ENCODE results near the gene PKMYT1.

Gene PKMYT1

GRCh38 chr16:2966808-2967191 lies 13.4 kb downstream of the PKMYT1 start:
- Mint-ChIP-seq H3K4me1 (ENCODE audit: low read depth) (peaks cover 28% of the 10 kb centered on the region), H3K27ac (no peak overlapping the region), H3K27me3 (peaks cover 6% of the 10 kb centered on the region), H3K36me3 (no peaks in the 10 kb centered on the region), H3K4me3 (no peak overlapping the region), H3K9me3 (ENCODE audit: low read depth) (no peaks in the 10 kb centered on the region)

- Mint-ChIP-seq H3K27ac (no peak overlapping the region), H3K4me1 (ENCODE audit: low read depth) (peaks cover 30% of the 10 kb centered on the region), H3K9me3 (ENCODE audit: low read depth) (no peaks in the 10 kb centered on the region), H3K27me3 (peaks cover 6% of the 10 kb centered on the region), H3K36me3 (no peaks in the 10 kb centered on the region), H3K4me3 (no peak overlapping the region)
Measured at GRCh38 chr16:2966043-2966807, 14.0 kb downstream of the PKMYT1 start.

DNA sequence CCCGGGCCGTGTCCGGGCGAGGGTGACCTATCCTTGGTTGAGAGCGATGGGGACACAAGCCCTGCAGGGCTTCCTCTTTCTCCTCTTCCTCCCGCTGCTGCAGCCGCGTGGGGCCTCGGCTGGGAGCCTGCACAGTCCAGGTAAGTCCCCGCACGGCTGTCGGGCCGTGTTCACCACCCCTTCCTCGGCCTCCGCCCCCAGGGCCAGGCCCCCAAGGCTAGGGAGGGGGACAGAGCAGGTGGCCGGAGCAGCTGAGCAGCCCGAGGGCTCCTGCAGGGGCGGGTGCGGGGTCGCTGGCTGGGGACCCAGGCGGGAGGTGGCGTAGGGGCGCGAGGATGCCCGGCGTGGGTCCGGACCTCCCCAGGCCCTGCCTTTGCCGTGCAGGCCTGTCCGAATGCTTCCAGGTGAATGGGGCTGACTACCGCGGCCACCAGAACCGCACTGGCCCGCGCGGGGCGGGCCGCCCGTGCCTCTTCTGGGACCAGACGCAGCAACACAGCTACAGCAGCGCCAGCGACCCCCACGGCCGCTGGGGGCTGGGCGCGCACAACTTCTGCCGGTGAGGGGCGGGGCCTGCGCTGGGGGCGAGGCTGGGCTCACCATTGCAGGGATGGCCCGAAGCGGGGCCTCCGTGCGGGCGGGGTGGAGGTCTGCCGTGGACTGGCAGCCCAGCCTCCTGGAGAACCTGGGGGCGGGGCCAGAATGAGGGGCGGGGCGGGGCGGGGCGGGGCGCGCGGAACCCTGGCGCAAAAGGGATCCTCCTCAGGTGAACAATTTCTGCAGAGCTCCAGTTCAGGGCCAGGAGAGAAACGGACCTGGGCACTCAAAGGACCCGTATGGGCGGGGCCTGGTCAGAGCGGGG lies 15.5 kb downstream of the PKMYT1 start:
- Mint-ChIP-seq H3K27me3 (peaks cover 5% of the 10 kb centered on the region), H3K36me3 (no peaks in the 10 kb centered on the region), H3K4me3 (peak overlapping the region; percentile 85), H3K4me1 (ENCODE audit: low read depth) (peaks cover 26% of the 10 kb centered on the region), H3K9me3 (ENCODE audit: low read depth) (no peaks in the 10 kb centered on the region), H3K27ac (no peak overlapping the region)

DNA sequence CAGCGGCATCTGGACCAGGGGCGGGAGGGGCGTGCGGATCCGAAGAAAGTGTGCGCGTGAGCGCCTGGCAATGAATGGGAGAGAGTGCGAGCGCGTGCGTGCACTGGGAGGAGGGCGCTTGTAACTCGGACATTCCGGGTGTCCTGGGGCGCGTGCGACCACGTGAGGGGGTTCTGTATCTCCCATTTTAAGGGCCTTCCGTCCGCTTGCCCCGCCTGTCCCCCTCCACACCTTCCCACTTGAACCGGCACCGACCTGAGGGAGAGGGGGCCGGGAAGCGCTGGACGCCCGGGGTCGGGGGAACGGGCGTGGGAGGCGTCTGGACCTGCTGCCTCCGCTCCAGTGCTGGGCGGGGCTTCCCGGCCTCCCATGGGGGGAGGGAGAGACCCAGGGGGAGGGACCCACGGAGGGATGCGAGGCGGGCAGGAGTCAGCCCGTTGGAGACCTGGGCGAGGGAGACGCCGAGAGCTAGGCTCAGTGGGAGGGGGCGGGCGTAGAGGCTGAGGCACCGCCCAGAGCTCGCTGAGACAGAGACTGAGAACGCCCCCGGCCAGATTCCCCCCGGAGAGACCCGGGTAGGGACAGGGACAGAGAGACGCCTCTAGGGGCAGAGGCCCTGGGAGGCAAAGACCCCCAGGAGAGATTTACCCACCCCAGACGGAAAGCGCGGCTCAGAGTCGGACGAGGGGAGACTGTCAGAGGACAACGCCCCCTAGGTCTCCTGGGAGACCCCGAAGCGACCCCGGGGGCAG lies 16.3 kb downstream of the PKMYT1 start, which contains the start of gene KREMEN2:
KREMEN2 (plus strand) TSS at position 553 of the 752 bp plus-strand sequence. CDS start 246 bp downstream, outside the sequence.
- H3K36me3 Mint-ChIP-seq = no peaks in the 10 kb centered on the region
- H3K27me3 Mint-ChIP-seq = peaks cover 5% of the 10 kb centered on the region
- H3K4me3 Mint-ChIP-seq = peak within 1 kb of the TSS; percentile 85
- H3K27ac Mint-ChIP-seq = no peak within 1 kb of the TSS
- H3K9me3 Mint-ChIP-seq (ENCODE audit: low read depth) = no peaks in the 10 kb centered on the region
- peaks cover 26% of the 10 kb centered on the region for H3K4me1 Mint-ChIP-seq (ENCODE audit: low read depth)

DNA sequence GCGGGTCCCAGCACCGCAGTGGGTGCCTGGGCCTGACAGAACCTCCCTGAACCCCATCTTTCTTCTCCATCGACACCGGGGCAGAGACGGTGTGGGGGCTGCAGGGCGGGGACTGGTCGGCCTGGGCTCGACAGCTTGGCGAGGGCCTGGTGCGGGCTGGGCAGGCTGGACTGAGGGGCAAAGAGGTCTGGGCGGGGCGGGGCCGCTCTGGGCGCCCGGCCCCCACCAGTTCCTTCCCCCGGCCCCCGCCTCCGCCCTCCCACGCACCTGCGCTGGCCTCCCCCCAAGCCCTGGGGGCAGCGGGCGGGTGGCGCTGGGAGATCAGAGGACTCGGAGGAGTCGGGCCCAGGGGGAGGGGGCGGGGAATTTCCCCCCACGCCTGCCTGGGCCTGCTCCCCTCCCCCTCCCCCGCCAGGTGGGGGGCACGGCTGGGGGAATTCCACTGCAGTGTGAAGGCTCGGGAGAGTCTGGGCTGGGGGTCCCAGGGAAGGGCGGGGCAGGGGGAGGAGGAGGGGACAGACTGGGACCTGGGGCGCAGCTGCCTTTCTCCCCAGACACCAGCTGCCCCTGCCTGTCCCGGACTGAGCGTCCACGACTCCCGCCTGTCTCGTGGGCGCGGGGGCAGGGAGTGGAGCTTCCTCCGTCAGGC lies 17.0 kb downstream of the PKMYT1 start:
- Mint-ChIP-seq H3K27me3 (peaks cover 2% of the 10 kb centered on the region), H3K4me3 (peak overlapping the region; percentile 65), H3K9me3 (ENCODE audit: low read depth) (no peaks in the 10 kb centered on the region), H3K36me3 (no peaks in the 10 kb centered on the region), H3K27ac (no peak overlapping the region), H3K4me1 (ENCODE audit: low read depth) (peaks cover 20% of the 10 kb centered on the region)

DNA sequence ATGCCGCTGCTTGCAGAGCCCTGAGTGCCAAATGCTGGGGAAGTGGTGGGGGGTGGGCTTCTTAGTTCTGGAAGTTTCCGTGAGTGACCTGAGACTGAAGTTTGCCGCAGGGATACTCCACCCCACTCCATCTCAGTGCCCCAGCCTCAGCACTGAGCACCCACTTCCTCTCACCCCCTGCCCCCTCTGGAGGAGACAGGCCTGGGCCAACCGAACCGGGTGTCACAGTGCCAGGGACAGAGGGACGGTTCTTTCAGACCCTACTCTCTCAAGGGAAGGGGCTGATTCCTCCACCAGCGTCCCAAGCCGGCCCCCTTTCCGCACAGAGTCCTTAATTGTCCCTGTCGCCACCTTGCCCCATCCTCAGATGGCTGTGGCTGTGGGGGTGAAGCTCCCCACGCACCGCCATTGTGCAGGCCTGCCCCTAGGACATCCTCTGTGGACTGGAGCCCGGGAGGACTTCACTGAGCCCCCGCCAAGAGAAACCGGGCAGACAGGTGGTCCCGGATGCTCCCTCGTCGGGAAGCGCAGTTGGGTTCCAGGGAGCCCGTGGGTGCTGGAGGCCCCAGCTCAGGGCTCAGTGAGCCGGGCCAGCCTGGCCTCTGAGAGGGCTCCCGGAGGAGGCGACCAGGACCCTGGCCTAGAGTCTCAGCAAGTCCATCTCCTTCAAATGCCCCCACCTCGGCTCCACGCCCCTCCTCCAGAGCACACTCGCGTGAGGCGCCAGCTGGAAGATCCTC lies 17.7 kb downstream of the PKMYT1 start:
- H3K9me3 Mint-ChIP-seq (ENCODE audit: low read depth) = no peaks in the 10 kb centered on the region
- H3K4me3 Mint-ChIP-seq = peak overlapping the region; percentile 40
- no peaks in the 10 kb centered on the region for H3K36me3 Mint-ChIP-seq
- H3K4me1 Mint-ChIP-seq (ENCODE audit: low read depth) = peaks cover 16% of the 10 kb centered on the region
- H3K27me3 Mint-ChIP-seq = no peaks in the 10 kb centered on the region
- no peak overlapping the region for H3K27ac Mint-ChIP-seq

DNA sequence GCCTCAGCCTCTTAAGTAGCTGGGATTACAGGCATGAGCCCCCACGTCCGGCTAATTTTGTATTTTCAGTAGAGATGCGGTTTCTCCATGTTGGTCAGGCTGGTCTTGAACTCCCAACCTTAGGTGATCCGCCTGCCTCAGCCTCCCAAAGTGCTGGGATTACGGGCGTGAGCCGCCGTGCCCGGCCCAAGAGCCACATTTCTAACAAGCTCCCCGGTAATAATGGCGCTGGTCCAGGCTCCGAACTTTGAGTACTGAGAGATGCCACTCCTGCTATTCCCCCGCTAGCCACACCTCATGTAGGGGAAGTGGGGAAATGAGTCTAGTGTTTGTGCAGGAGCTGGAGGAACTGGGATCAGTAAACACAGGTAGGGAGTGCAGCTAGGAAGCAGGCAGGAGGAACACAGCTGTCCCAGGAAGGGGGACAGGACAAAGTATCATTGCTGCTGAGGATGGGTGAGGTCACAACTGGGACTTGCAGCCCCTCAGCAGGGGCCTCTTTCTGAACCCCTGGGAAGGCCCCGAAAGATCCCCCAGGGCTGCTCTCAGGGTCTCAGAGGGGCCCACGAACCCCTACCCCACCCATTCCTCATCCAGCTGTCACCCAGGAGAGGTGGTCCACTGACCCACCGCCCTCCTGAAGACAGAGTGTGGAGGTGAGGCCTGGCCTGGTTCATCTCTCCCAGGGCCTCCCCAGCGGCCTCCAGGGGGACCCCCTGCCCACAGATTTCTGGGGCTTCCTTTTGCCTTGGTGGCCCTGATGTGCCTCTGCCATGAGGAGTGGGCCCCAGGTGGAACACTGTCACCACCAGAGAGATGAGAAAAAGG lies 19.8 kb downstream of the PKMYT1 start:
- no peaks in the 10 kb centered on the region for H3K36me3 Mint-ChIP-seq
- peaks cover 4% of the 10 kb centered on the region for H3K27me3 Mint-ChIP-seq
- peaks cover 14% of the 10 kb centered on the region for H3K4me1 Mint-ChIP-seq (ENCODE audit: low read depth)
- H3K4me3 Mint-ChIP-seq = no peak overlapping the region
- H3K9me3 Mint-ChIP-seq (ENCODE audit: low read depth) = no peaks in the 10 kb centered on the region
- H3K27ac Mint-ChIP-seq = no peak overlapping the region

DNA sequence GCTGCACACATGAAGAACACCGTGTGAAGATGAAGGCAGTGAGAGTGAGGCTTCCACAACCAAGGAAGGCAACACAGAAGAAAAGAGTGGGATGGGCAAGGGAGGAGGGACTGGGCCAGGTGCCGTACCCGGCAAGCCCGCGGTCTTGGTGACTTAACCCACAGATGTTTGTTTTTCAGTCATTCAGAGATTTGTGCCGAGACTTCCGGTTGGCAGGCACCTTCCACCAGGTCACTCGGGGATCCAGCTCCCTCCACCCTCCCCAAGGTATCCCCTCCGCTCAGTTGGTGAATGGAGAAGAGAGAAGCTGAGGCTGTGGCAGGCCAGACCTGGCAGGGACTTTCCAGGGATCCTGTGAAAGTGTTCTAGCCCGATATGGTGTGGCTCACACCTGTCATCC lies 21.0 kb downstream of the PKMYT1 start:
- Mint-ChIP-seq H3K27ac (no peak overlapping the region), H3K4me3 (no peak overlapping the region), H3K36me3 (no peaks in the 10 kb centered on the region), H3K4me1 (ENCODE audit: low read depth) (peaks cover 11% of the 10 kb centered on the region), H3K27me3 (peaks cover 4% of the 10 kb centered on the region), H3K9me3 (ENCODE audit: low read depth) (no peaks in the 10 kb centered on the region)

DNA sequence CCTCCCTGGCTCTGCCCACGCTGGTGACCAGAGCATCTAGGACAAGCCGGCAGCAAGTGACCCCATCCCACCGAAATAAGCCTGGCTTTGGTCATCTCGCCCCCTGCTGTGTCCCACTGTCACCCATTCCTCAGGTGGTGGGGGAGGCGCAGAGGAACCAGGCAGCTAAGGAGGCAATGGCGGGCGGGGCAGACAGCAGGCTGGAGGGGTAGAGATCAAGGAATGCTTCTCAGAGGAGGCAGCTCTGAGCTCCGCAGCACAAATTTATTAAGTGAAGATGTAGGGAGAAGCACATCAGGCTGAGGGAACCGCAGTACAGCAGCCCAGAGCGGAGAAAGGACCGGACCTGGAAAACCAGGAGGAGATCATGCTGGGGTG lies 23.7 kb downstream of the PKMYT1 start:
- no peak overlapping the region for H3K4me3 Mint-ChIP-seq
- H3K27ac Mint-ChIP-seq = no peak overlapping the region
- H3K9me3 Mint-ChIP-seq (ENCODE audit: low read depth) = no peaks in the 10 kb centered on the region
- no peaks in the 10 kb centered on the region for H3K4me1 Mint-ChIP-seq (ENCODE audit: low read depth)
- H3K36me3 Mint-ChIP-seq = no peaks in the 10 kb centered on the region
- H3K27me3 Mint-ChIP-seq = peaks cover 4% of the 10 kb centered on the region

DNA sequence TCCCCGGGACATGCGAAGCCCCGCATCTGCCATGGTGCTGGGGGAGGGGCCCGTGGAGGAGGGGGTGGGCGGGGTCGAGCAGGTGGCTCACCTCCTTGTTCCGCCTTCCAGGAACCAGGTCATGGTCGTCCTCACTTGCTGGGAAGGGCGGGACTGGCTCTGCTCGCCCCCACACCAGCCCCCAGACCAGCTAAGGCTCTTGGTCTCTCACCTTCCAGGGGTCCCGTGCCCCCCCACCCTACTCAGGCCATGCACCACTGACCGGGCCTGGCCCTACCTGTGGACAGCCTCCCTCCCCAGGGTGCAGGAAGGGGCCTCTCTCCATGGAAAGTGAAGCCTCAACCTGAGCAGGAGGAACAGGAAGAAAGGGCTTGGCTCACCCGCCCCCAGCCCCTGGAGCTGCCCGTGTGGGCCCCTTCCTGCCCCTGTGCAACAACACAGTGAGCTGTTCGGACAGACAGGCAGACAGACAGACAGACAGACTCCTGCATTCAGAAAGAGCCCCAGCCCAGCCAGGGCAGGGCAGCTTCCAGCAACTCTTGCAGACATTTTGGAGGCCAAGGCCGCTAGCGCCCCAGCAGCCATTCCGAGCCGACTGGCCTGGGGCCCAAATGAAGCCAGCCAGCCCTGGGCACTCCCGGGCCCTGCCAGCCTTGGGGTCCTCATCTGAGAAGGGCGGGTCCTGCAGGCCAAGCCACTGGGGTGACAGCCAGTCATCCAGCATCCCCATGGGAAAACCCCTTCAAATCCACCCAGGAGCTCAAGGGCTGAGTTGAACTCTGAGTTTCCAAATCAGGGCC lies 24.3 kb downstream of the PKMYT1 start:
- no peak overlapping the region for H3K4me3 Mint-ChIP-seq
- no peak overlapping the region for H3K27ac Mint-ChIP-seq
- no peaks in the 10 kb centered on the region for H3K9me3 Mint-ChIP-seq (ENCODE audit: low read depth)
- H3K4me1 Mint-ChIP-seq (ENCODE audit: low read depth) = no peaks in the 10 kb centered on the region
- no peaks in the 10 kb centered on the region for H3K36me3 Mint-ChIP-seq
- H3K27me3 Mint-ChIP-seq = peaks cover 4% of the 10 kb centered on the region

DNA sequence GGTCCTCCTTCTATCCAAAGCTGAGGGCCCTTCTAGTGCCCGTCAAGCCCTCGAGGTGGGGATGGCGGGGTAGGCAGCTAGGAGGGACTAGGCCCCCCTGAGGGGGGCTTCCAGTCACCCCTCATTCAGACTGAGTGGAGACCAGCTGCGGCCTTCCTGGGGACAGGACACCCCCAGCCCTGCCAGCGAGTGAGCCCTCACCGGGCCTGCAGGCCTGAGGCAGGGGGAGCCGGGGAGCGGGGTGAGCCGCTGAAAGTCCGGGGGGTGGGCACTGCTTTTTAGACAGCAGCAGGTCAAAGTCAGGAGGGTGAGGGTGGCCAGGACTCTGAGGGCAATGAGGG lies 24.8 kb downstream of the PKMYT1 start:
- peaks cover 4% of the 10 kb centered on the region for H3K27me3 Mint-ChIP-seq

GRCh38 chr16:2954656-2955381 lies 25.4 kb downstream of the PKMYT1 start:
- Mint-ChIP-seq H3K9me3 (ENCODE audit: low read depth) (no peaks in the 10 kb centered on the region), H3K36me3 (no peaks in the 10 kb centered on the region), H3K4me3 (no peak overlapping the region), H3K27ac (no peak overlapping the region), H3K27me3 (peaks cover 4% of the 10 kb centered on the region), H3K4me1 (ENCODE audit: low read depth) (no peaks in the 10 kb centered on the region)

More for the DNA sequence above, 24.8 kb downstream of the PKMYT1 start:
- Mint-ChIP-seq H3K36me3 (no peaks in the 10 kb centered on the region), H3K4me3 (no peak overlapping the region), H3K4me1 (ENCODE audit: low read depth) (no peaks in the 10 kb centered on the region), H3K27ac (no peak overlapping the region), H3K9me3 (ENCODE audit: low read depth) (no peaks in the 10 kb centered on the region)
